Left hindlimb (tissue), 1 donor: ENCODE measurements around the gene KIDINS220.

Experiments used
- DNase-seq: peaks from one replicate; pipeline ENCODE4 v3.0.0-alpha.2; 2018

The KIDINS220 gene

DNA sequence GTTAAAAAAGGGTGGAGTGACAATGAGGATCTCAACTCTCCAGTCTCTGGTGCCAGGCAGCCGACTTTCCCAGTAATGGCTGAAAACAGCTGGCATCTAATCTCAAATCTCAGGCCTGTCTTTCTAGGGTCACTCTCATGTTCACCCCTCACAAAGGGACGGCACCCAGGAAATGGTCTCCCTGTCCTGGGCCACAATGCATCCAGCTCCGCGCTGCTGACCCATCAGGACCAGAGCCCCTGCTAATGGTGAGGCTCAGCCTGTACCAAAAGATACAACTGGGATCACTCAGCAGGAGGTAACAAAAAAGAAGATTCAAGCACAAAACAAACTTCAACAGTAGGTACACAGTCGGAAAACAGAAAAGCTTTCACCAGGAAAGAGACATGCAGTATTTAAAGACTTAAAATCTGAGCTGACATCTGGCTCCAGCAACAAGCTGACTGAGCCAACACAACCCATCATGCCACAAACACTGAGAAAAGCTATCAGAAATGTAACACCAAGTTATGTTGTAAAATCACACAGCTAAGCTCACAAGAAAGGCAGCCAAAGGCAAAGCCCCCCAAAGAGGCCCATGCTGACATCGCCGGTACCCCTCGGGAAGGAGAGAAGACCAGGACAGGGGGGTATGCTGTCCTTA lies 13.6 kb upstream of the KIDINS220 start:
- DNase-seq = no peak

DNA sequence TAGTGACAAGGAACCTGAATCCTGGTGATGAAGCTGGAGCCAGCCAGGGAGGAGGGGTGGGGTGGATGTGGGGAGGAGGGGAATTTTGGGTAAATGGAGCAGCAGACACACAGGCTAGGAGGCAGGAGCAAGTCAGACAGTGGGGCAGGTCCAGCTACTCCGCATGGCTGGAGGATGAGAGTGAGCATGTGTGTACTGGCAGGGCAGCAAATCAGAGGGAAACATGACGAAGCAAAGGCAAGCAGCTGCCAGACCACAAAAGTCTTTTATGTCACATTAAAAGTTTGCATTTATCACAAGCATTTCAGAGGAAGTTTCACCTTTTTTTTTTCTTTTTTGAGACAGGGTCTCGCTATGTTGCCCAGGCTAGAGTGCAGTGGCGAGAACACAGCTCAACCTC lies 11.9 kb upstream of the KIDINS220 start:
- no peak for DNase-seq

DNA sequence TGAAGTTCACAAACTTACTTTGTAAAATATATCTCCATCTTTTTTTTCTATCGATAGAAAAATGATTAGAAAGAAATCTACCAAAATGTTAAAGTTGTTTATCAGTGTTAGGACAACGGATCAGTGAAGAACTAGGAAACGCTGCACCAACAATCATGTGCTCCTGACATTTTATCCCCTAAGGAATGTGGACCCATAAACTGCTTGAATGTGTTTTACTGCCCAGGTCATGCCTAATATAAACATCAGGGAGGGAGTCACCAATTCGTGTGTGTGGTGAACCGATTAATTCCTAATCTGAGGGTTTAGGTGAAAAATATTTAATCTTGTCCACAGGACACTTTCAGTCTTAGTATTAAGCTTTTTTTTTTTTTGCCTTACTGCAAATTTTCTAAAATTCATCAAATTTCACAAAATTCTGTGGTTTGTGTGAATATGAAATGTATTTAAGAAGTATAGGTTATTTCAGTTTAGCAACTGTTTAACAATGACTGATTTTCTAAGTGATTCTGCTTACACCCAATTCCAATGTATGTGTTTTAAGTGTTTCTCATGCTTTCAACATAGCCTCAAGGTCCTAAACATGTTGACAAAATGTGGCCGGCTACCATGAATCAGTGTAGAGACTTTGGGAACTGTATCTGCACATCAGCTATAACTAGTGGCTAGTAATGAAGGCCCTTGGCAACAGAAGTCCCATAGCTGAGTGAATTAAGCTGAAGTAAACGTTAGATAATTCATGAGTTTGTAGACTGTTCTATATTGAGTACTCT lies 11.1 kb upstream of the KIDINS220 start:
- DNase-seq = no peak

DNA sequence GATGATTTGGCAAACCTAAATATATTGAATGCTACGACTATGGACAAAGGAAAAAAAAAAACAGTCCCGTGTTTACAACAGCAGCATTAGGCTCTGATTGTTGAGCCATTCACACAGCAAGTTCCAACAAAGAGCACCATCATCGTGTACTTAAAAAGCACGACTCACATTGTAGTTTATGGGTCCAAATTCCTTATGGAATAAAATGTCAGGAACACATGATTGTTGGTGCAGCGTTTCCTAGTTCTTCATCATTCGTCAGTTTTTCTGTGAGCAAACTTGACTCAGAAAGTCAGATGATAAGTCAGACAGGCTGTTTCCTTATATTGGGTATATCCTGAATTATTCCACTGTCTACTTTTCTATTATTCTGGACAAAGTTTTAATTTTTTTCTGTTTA lies 10.0 kb upstream of the KIDINS220 start:
- no peak for DNase-seq

DNA sequence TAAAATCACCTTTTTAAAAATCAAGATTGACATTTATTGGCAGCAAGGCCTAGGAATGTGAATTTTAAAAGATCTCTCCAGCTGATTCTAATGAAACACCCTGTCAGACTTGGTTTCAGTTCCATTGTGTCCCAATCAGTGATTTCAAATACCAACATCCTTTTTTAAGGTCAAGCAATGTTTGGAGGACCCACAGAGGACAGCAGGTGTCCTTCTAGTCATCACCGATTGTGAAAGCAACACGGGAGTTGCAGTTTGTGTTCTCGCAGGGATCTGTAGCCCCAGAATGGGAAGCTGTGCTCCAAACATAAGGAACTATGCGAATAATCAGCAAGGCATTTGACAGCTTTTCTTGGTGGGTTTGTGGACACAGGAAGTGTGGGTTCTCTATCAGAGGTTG lies 4.5 kb upstream of the KIDINS220 start:
- no peak for DNase-seq

DNA sequence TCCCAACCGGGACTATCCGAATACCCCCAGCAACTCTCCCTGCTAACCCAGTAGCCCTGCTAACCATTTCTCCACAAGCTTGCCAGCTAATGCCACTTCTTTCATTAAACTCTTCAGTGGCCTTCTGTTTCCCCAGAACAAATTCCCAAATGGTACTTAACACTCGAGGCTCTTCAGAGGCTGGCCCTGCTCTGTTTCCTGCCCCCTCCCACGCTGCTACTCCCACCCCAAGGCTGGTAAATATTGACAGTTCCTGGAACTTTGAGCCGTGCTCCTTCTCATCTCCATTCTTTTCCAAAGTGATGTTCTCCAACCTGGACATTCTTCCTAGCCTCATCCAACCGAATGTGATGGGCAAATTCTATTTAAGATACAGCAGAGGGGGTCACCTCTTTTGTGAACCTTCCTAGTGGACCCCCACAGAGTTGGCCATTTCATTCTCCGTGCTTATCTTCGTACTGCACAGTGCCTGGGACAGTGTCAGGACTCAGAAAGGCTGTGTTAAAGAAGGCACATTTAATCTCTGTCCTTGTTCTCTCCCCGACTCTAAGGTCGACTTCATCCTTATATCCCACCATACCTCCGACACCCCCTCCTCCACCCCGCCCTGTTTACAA lies 3.2 kb upstream of the KIDINS220 start:
- no peak for DNase-seq

DNA sequence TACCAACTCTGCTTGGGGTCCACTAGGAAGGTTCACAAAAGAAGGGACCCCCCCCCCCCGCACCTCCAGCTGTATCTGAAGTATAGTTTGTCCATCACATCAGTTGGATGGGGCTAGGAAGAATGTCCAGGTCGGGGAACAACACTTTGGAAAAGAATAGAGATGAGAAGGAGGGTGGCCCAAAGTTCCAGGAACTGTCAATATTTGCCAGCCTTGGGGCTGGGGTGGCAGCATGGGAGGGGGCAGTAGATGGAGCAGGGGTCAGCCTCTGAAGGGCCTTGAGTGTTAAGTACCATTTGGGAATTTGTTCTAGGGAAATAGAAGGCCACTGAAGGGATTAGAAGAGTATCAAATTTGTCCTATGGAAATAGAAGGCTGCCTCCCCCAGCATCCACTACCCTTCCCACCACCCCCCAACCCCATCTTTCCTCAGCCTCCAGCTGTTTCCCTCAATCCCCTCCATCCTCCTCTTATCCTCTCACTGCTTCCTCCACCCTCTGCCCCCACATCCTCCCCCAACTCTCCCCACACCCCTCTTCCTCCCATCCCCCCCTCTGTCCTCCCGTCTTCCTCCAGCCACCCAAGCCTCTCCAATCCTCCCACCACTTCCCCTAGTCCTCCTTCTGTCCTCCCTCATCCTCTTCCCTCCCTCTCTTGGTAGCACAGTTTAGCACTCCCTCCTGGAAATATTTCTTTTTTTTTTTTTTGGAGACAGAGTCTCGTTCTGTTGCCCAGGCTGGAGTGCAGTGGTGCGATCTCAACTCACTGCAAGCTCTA lies 2.0 kb upstream of the KIDINS220 start:
- DNase-seq = no peak

DNA sequence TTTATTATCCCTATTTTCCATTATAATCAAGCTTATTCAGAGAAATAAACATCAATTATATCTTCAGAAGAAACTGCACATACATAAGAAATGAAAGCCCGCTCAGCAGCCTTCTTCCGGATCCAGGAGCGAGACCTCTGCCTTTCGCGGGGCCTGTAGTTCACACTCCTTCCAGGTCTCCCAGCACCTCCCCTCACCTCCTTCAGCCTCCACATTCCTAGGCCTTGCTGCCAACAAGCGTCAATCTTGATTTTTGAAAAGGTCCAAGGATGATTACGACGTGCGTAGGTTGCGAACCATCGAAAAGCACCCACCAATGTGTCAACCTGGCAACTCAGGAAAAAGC lies 355 bp upstream of the KIDINS220 start:
- no peak for DNase-seq

DNA sequence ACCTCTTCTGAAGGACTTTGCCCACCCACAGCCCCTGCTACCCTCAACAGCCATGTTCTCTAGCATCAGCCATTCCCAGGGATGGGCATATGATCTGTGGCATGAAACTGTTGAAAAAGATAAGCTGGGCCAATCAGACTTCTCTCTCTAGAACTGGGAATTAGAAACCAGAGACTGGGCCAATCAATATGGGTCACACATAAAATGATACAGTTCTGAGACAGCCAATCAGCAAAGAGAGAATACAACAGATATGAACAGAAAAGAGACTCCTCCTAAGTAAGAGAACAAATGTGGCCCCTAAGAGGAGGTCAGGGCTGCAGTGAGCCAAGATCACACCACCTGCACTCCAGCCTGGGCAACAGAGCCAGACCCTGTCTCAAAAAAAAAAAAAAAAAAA lies 2.1 kb downstream of the KIDINS220 start:
- no peak for DNase-seq

DNA sequence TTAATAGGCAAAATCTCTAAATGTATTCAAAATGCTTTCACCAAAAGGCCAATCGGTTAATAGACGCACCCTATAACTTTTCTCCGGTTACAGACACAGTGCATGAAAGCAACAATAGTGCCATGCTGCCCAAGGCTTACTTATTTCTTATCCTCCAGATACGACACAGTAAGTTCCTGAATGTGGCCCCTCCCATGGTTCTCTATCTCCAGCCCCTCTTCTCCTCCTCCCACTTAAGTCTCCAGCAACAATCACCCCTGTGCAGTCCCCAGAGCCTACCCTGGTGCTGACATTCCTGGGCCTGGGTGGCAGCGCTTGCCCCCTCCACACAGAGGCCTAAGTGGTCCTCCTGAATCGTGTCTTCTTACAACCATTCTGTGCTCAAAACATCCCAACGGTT lies 3.6 kb downstream of the KIDINS220 start:
- DNase-seq = no peak

DNA sequence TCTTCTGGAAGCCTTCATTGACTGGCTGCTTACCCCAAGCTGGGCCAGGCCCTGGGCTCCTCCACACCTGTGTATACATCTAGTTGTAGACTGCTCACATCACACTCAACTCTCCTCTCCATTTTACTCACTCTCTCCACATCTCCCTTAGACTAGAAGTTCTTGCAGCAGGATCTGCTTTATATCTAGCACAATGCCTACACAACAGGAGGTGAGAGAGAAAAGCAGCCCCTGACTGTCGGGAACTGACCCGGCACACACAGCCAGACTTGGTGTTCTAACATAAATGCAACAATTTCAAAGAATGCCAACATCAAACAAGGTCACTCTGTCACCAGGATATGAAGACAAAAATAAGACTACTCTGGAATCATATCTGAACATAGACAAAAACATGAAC lies 5.9 kb downstream of the KIDINS220 start:
- no peak for DNase-seq

DNA sequence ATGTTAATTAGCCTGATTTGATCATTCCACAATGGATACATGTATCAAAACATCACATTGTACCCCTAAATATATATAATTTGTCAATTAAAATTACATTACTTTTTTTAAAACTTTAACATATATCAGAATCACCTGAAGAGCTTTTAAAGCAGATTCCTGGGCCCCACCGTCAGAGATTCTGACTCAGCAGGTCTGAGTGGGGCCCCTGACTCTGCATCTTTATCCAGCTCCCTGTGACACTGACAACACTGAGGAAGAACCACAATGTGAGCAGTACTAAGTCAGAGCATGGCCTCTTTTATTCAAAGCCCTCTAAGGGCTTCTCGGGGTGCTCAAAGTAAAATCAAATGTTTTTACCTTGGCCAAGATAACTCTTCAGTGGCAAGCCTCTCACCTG lies 9.7 kb downstream of the KIDINS220 start:
- no peak for DNase-seq

DNA sequence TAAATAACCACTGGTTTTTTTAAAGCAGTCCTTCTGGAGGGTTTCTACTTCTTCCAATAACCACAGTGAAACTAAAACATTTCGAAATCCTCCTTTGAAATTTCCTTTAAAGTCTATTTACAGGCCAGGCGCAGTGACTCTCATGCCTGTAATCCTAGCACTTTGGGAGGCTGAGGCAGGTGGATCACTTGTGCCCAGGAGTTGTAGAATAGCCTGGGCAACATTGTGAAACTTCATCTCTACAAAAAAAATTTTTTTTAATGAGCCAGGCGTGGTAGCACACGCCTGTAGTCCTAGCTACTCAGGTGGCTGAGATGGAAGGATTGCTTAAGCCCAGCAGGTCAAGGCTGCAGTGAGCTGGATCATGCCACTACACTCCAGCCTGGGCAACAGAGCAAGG lies 15.2 kb downstream of the KIDINS220 start:
- DNase-seq = no peak

DNA sequence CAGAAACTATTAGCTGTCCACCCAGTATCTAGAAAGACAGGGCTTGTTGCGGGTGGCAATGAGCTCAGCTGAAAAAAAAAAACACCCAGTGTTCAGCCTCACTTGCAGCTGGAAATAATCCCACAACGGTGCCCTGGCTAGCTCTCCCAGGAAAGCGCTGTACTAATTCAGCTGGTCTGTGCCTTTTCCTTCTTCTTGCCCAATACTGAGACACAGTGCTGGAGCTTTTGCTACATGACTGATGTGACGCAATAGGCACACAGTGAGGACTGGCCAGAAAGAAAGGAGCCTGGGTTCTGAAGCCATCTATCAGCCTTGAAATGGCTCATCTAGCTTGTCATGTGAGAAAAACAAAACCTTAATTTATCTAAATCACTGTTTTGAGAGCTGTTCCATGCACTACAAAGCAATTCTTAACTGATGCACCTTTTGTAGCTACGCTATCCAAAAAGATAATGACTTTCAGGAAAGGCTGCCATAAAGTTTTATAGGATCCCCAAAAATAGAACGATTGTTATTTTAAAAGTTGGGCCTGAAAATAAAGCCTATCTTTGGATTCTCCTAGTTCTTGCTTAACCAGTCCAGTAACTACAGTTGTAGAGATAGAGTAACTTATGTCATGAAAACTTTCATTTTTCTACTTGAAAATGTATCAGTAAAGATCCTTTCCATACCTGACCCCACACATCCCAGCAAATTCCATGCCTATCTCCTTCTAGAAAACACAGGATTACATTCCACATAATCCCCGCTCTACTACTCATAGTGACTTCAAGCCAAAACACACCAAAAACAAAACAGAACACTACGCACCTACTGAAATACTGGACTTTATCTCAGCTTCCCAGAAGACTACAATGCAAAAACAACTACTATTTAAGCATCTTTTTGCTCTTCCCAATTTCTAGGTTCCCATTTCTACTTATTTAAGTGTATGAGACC lies 15.9 kb downstream of the KIDINS220 start:
- DNase-seq = no peak

DNA sequence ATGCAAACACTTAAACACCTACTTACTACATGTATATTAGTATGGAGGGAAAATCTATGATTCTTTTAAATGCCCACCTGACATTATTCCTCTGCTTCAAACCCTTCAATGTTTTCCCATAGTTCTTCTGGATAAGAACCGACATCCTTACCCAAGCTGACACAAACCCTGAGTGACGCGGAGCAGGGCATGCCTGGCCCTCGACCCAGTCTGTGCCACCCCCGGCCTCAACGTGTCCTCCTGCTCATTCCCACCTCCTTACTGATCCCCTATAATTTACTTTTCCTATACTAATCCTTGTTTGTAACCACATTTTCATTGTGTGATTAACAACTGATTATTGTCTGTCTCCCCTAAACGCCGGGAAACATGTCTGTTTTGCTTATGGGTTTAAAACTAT lies 17.5 kb downstream of the KIDINS220 start:
- no peak for DNase-seq

DNA sequence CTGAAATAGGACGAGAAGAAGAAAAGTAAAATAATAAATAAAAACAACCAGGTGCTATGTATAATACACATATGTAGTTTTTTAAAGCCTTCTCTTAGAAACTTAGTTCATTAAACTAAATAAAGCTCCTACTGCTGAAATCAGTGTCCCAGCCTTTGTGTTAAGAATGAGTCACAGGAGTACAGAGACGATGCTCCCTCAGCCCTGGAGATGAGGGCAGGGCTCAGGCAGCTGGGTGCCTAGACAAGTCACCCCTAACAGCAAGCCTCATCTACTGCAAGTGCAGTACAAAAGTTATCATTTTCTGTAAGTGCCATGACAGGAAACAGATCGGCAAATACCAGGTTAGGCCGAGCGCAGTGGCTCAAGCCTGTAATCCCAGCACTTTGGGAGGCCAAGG lies 18.2 kb downstream of the KIDINS220 start:
- no peak for DNase-seq

DNA sequence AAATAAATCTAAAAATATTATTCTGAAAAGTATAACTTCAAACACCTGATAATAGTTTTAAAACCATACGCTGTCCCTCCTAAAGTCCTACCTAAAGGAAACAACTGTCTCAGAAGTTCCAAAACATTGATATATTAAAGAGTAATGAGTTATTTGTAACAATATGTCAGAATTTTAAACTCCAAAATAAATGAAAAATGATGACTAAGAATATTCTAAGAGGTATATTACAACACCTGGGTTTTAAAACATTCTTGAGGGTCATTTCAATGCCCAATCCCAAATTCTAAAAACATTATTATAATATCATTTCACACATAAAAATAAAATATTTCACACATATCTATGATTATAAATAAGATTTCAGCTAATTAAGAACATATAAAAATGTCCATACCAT lies 20.2 kb downstream of the KIDINS220 start:
- DNase-seq = no peak

DNA sequence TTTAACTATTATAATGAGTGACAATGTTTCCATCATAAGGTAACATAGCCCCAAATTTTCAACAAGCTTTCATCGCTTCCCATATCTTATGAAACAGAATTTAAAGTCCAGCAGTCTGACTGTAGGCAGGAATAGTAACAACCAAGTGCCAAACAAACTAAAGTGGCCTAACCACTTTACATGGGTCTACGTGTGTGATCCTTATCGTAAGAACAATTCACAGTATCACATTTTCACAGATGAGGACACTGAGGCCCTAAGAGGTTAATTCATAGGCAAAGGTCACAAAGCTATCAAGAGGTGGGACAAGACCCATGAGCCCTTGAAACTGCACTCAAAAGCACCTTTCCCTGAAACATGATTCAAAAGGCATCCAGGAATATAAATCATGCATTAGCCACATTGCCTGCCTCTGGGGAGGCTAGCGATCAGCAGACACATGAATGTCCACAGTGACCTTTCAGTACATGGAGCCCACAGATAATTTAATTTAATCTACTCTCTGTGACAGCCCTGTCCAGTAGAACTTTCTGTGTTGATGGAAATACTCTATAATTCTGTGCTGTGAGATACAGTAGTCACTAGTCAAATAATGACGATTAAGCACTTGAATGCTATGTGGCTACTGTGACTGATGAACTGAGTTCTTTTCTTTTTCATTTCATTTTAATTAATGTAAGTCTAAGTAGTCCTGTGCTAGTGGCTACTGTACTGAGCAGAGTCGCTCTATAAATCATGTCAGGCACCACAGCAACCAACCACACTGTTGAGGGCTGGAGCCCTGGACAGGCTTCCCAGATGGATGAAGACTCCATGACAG lies 30.3 kb downstream of the KIDINS220 start:
- no peak for DNase-seq

DNA sequence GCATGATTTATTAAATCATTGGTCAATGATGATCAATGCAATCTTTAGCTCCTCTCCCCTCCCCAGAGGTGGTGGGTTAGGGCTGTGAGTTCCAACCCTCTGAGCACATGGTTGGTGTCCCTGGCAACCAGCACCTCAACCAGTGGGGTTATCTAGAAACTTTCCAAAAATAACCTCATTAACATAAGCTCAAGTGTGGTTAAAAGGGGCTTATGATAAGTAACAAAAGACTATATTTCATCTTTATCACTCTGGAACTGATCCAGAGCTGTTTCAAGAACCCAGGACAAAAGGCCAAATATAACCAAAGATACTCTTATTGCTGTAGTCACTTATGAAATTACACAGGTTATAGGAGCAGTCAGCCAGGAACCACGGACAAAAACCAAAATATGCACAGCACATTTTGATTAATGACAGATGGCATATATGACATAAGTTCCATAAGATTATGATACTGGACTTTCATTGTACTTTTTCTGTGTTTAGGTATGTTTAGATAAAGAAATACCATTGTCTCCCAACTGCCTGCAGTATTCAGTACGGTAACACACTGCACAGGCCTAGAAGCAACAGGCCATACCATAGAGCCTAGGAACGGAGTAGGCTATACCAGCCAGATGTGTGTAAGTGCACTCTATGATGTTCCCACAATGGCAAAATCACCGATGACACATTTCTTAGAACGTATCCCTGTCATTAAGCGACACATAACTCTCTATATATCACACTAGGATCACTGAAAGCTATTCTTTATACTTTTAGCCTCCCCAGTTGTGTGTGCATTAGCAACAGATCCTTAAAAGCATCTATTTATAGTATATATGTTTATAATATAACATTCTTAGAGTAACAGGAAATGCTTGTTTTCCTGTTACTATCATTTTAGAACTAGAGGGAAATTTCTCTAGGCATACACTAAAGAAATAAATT lies 31.9 kb downstream of the KIDINS220 start:
- no peak for DNase-seq

DNA sequence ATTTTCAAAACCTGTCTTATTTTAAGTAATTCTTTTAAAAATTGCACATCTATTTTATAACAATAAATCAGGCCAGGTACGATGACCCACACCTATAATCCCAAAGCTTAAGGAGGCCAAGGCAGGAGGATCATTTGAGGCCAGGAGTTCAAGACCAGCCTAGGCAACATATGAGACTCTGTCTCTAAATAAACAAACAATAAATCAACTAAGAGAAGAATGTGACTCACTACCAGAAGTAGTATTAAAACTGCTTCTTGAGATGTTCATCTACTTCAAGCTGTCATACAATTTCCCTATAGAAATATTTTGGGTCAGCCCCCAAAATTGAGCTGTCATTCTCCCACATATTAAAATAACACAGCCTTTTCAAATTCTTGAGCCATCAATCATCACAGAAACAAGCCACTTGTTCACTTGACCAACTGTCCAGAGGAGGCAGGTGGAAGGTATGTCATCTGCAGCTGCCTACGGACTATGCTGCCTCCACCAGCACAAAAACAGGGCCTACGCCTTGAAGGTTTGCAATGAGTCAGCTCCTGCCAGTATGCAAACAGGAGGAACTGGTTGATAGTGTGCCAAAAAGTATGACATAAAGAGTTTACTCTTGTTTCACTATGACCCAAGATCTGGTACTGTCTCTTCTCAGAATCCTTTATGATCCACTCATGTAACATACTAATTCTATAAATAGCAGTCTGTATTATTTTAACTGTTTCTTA lies 33.6 kb downstream of the KIDINS220 start:
- DNase-seq = no peak
